ACHN (cell line): ENCODE results near the gene NDUFV2.

ENCODE experiments used
- DNase-seq: peaks from one replicate; pipeline ENCODE4 v3.0.0-alpha.2; 2015
- in situ Hi-C: cut with HindIII; loops from 2 replicates; pipeline ENCODE4 v1.10.0; 2017; ENCODE audit warnings: low sequenced_read_pairs, low pct_ligation_motif_present, low pct_unique_long_range_greater_than_20kb

Gene NDUFV2

DNA sequence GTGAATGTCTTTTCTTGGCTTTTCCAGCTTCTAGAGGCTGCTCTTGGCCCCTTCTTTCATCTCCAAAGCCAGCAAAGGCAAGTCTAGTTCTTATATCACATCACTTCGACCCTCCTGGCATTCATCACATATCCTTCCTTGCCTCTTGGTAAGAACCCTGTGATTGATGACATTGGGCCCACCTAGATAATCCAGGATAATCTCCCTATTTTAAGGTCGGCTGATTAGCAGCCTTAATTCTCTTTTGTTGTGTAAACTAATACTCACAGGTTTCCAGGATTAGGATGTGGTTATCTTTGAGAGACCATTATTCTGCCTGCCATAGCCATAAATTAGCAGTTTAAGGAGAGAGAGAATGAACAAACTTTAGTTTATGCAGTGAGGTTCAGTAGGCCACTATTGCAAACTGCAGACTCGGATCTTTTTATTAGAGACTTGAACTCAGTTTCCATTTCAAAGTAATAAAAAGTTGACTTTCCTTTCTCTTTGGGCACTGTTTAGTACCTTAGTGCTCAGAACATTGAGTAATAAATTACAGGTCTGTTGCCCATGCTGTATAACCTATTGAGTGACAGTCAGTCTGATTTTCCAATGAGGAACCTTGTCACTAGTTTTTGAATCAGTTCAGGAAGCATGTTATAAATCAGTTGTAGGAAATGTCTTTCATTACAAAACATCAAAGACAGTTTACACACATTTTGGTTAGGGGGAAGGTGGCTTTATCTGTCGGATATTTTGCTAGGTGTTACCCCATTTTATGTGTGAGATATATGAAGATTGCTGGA is 4.5 kb downstream of the NDUFV2 start:
- DNase-seq = no peak
- in situ Hi-C loops = no loop called here

DNA sequence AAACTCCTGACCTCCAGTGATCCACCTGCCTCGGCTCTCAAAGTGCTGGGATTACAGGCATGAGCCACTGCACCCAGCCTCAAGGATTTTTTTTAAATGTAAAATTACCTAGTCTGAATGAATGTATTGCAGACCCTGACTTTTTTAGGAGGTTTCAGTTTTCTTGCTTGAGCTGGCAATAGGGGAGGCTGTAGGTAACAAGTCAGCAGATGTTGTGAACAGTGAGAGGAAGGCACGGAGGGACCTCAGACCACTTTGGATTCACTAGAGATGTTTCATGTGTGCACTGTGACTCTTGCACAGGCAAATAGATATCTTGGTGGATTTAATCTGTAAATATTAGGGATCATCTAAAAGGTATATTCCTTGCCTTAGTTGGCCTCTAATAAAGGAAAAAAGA is 6.4 kb downstream of the NDUFV2 start:
- DNase-seq = no peak
- in situ Hi-C loops = no loop called here

- in situ Hi-C loops = no loop called here
- DNase-seq = no peak
Observed at GRCh38 chr18:9109523-9109922, 7.0 kb downstream of the NDUFV2 start.

GRCh38 chr18:9113468-9114149 is 11.1 kb downstream of the NDUFV2 start:
- no peak for DNase-seq
- in situ Hi-C loops = no loop called here

- no peak for DNase-seq
- in situ Hi-C loops = no loop called here
Observed at GRCh38 chr18:9115984-9116383, 13.5 kb downstream of the NDUFV2 start.

- no peak for DNase-seq
- in situ Hi-C loops = no loop called here
Observed at GRCh38 chr18:9117980-9118841, 15.7 kb downstream of the NDUFV2 start.

DNA sequence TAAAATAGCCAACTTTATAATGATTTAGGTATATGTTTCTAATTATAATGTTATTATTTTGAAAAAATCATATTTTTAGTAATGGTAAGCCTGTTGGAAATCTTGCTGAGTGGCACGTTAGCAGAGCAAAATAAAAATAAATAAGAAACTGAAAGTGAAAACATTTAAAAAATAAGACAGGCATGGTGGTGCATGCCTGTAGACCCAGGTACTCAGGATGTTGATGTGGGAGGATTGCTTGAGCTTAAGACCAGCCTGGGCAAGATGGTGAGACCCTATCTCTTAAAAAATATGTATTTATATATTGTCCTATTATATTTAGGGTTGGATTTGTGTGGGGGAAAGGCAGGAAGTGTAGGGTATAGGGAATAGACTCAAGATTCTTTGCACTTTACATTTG is 18.3 kb downstream of the NDUFV2 start:
- in situ Hi-C loops = no loop called here
- DNase-seq = no peak

- in situ Hi-C loops = no loop called here
- DNase-seq = no peak
Observed at GRCh38 chr18:9123520-9123919, 21.0 kb downstream of the NDUFV2 start.

DNA sequence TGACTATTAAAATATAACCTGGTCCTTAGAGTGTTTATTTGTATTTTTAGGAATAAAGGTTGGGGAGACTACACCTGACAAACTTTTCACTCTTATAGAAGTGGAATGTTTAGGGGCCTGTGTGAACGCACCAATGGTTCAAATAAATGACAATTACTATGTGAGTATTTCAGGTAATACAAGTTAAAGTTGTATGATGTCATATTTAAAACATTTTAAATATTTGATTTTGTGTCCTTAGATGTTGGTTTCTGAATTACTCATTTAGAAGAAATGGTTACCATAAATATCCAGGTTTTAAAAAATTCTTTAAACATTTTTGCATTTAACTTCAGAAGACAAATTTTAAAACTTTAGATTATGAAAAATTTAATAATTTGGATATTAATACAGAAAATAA is 22.3 kb downstream of the NDUFV2 start:
- in situ Hi-C loops = no loop called here
- no peak for DNase-seq

DNA sequence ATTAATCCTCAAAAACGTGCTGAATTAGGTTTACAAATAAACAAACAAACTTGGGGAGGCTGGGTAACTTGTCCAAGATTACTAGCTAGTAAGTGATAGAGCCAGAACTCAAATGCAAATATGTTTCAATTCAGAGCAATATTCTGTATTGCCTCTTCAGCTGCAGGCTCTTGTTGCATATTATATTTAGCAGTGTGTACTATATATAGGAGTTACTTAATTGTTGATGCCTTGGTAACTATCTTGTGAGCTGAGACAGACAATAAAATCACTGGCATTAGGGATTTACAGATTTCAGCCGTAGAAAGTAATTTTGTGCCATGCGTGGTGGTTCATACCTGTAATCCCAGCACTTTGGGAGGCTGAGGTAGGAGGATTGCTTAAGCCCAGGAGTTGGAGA is 23.8 kb downstream of the NDUFV2 start:
- no peak for DNase-seq
- in situ Hi-C loops = no loop called here

GRCh38 chr18:9130195-9130594 is 27.7 kb downstream of the NDUFV2 start:
- in situ Hi-C loops = no loop called here
- no peak for DNase-seq

- in situ Hi-C loops = no loop called here
- DNase-seq = no peak
Observed at GRCh38 chr18:9130806-9131205, 28.3 kb downstream of the NDUFV2 start.

GRCh38 chr18:9132628-9133027 is 30.1 kb downstream of the NDUFV2 start:
- DNase-seq = no peak
- in situ Hi-C loops = no loop called here

GRCh38 chr18:9133225-9133624 is 30.7 kb downstream of the NDUFV2 start:
- in situ Hi-C loops = no loop called here
- DNase-seq = no peak

DNA sequence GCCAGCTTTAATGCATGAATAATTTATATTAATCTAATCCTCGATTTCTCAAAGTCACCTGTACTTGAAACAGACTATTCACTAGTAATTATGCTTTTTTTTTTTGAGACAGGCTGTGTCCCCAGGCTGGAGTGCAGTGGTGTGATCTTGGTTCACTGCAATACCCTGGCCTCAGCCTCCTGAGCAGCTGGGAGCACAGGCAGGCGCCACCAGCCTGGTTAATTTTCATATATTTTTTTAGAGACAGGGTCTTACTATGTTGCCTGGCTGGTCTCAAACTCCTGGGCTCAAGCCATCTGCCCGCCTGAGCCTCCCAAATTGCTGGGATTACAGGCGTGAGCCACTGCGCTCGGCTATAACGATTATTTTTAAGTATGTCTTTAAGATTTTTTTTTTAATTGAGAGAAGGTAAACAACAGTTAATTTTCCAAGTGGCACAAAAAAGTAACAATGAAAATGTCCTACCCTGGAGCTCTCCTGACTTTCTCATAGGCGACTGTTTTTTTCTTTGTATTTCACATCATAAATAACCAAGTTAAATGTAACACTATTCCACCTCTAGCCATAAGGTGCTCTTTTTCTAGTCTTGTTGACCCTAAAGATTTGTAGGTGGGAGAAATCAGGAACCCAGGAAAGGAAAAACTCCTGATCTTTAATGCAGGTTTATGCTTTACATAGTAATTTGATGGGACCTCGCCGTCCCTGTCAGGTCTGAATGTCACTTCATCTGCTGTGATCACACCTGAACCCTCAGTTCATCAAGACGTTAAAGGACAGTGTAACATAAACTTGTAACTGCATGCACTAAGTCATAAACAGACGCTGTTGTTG is 32.8 kb downstream of the NDUFV2 start:
- no peak for DNase-seq
- in situ Hi-C loops = no loop called here

DNA sequence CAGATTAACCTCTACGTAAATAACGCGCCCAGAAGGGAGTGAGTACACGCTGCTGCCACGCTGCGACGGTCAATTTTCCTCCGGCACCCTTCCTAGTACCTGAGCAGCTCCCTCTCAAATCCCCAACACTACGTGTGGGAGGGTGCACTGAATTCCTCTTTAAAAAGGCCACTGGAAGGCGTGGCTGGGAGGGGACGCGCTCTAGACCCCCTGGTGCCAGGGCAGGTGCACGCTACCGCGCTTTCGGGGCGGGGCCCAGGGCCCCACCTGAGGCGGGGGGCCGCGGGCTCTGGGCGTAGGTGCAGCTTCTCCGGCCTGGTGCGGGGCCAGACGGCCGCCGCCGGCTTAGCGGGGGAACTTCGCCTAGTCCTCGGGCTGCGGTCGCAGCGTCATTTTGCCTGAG is 33.4 kb downstream of the NDUFV2 start:
- in situ Hi-C loops = no loop called here
- DNase-seq = peak; percentile 39

DNA sequence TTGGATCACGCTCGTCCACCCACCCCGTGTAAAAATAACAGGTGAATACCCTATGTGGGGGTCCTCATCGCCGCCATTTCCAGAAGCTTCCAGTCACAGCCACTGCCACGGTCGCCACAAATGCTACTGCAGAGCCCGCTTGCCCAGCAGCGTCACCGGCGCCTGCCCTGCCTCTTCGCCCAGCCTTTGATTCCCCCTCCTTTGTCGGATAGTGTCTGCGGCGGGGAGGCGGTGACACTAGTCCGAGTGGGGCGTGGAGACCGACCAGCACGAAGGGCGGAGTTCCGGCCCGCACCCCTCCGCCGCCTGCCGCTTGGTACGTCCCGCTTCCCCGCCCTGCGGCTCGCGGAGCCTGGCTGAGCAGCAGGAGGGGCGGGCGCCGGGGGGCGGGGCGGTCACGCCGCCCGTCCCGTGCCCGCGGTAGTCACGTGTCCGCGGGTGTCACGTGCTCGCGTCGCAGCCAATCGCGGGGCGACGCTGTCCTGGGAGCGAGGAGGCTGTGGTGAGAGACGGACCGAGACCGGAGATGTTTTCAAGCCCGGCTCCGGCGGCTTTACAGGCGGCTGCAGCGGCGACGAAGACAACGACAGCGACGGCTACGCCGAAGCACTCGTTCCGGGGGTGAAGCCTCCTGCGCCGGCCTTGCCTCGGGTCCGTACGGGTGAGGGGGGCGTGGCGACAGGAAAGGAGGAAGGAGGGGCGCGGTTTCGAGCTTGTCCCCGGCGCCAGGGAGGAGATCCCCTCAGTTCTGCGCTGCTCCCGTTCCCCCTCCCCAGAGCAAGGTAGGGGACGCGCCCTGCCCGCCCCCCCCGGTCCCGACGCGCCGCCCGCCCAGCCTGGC is 34.0 kb downstream of the NDUFV2 start, which contains the start of gene ANKRD12:
Gene ANKRD12, plus strand, starts transcription at position 467 of the 841 bp plus-strand sequence. CDS start 45,652 bp downstream, outside the sequence.
- in situ Hi-C loops = no loop called here
- peak; percentile 93 for DNase-seq
